Ramos (cell line): ENCODE results near the gene NAP1L4.

Experiments
- in situ Hi-C: fragments of 300-500 bp; cut with MboI; formaldehyde crosslinking; loops from one replicate; pipeline ENCODE4 v1.14.3; 2022; ENCODE audit warnings: low sequenced_read_pairs; ENCODE audit not compliant: unreplicated experiment

NAP1L4 gene

DNA sequence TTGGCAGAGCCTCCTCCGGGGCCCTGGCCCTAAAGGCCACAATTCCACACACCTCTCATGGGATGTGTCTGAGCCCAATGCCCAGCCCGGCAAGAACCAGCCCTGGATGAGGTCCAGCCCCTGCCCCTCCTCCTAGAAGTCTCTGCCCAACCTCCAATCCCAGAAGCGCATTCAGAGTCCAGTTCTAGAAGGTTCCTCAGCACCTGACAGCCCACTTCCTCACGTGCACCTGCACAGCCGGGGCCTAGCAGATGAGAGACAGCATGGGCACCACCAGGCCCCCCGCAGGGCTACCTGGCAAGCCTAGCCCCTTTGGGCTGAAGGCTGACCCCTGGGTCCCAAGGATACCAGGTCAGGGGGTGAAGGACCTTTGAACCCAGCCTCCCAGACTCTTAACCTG lies 95.1 kb downstream of the NAP1L4 start:
- in situ Hi-C loops: loop anchor here (10.0 kb wide), 1 partner anchor 472 kb away; no protein-coding TSS in a partner anchor

DNA sequence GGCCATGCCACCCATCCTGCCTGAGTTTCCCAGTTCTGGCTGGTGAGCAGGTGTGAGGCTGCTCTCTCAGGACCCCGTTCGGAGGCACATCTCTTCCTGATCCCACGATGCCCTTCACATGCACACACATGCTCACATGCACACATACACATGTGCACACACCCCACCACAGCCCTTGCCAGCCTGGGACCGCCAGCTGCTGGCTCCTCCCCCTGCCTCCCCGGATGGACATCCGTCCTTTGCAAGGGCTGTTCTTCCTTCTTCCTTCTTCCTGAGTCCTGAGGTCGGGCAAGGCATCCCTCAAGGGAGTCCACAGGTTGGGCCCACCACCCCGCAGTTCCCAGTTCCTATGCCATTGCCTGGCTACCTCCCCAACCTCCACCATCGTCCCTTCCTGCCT lies 96.1 kb downstream of the NAP1L4 start:
- in situ Hi-C loops: loop anchor here (10.0 kb wide), 1 partner anchor 471 kb away; no protein-coding TSS in a partner anchor
